ENCODE results near the gene HIGD1A. TPM values are rescaled to one million over a fixed set of nuclear protein-coding genes. Genes with fewer than 3 reads are reported as not detected.

Gene HIGD1A
- total and polyA plus RNA-seq, 8 donors: 14.6 to 56.6 (median 29.0) TPM

- FAIRE-seq: no peak
- 65 to 80% methylated on average over 6 of the region's 6 CpGs for WGBS, 2 donors
- Histone ChIP-seq H3K4me3 (no peak overlapping the region), H3K9me3 (no peaks in the 10 kb centered on the region), H3K4me1 (no peaks in the 10 kb centered on the region), H3K36me3 (no peaks in the 10 kb centered on the region), H3K27ac (no peak overlapping the region), H3K27me3 (no peaks in the 10 kb centered on the region)
- intact Hi-C loops (cut with DNase I): no loop called here
- no peak for DNase-seq
- ATAC-seq: no peak
- TF ChIP-seq, protein P1, sequence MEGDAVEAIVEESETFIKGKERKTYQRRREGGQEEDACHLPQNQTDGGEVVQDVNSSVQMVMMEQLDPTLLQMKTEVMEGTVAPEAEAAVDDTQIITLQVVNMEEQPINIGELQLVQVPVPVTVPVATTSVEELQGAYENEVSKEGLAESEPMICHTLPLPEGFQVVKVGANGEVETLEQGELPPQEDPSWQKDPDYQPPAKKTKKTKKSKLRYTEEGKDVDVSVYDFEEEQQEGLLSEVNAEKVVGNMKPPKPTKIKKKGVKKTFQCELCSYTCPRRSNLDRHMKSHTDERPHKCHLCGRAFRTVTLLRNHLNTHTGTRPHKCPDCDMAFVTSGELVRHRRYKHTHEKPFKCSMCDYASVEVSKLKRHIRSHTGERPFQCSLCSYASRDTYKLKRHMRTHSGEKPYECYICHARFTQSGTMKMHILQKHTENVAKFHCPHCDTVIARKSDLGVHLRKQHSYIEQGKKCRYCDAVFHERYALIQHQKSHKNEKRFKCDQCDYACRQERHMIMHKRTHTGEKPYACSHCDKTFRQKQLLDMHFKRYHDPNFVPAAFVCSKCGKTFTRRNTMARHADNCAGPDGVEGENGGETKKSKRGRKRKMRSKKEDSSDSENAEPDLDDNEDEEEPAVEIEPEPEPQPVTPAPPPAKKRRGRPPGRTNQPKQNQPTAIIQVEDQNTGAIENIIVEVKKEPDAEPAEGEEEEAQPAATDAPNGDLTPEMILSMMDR (IDR thresholded peaks at IDR 0.05): no peak
These were observed 69.9 kb downstream of the HIGD1A start for GRCh38 chr3:42734263-42734860.

DNA sequence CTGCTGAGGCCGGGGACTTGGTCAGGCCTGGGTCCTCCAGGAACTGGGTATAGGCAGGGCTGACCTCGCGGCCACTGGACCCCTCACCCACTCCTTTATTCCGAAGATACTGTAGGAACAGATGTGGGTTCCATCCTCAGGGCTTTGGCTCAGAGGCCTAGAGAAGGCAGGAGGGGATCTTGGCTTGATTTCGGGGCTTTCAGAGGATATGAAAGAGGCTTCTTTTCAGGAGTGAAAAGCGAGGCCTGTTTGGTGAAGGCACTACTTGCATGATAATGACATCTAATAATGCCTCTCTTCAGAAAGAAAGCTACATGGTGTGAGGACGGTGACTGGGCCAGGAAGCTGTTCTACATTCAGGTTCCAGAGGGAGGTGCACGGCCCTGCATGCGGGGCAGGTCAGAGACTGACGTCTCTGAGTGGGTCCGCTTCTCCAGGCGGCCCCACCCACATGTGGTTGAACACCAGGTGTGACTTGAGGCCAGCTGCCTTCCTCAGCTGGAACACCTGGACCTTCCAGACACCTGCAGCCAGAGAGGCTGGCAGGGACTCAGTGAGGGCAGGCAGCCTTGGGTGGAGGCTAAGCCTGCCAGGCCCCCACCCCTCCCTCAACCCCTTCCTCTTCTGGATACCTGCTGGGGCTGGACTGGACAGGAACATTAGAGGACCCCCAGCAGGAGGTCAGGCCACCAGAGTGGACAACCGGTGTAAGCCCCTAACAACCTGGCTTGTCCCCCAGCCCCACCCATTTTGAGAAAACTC lies 70.6 kb downstream of the HIGD1A start:
- H3K27me3 ChIP-seq: no peaks in the 10 kb centered on the region
- no peaks in the 10 kb centered on the region for H3K4me1 ChIP-seq
- intact Hi-C loops (cut with DNase I): no loop called here
- ATAC-seq (no peak), FAIRE-seq (no peak), DNase-seq (no peak)
- H3K4me3 ChIP-seq: no peak overlapping the region
- 78 to 90% methylated on average over 13 of the region's 13 CpGs for WGBS, 2 donors
- H3K9me3 ChIP-seq: no peaks in the 10 kb centered on the region
- TF ChIP-seq, protein P1 (IDR thresholded peaks at IDR 0.05): no peak
- no peak overlapping the region for H3K27ac ChIP-seq
- H3K36me3 ChIP-seq: no peaks in the 10 kb centered on the region

Other genes starting within 250 kb of the HIGD1A start
- gene SEC22C, start 222.5 kb downstream of the HIGD1A start, total RNA-seq: 10 to 100 TPM; 19.5 to 26.1 (median 21.7) TPM
- gene SEC22C, start 222.5 kb downstream of the HIGD1A start, polyA plus RNA-seq: 10 to 100 TPM; 12.0 to 23.7 TPM
- gene SS18L2, start 213.6 kb downstream of the HIGD1A start, total RNA-seq: 10 to 100 TPM in 1 of 6 donors, 1 to 10 TPM in 5; 7.5 to 14.1 (median 8.4) TPM
- gene SS18L2, start 213.6 kb downstream of the HIGD1A start, polyA plus RNA-seq: 10 to 100 TPM; 21.7 to 24.2 TPM
- gene NKTR, start 203.8 kb downstream of the HIGD1A start, total RNA-seq: 10 to 100 TPM; 15.5 to 42.0 (median 33.0) TPM
- gene NKTR, start 203.8 kb downstream of the HIGD1A start, polyA plus RNA-seq: 10 to 100 TPM; 27.9 to 46.8 TPM
- 10 to 100 TPM in 3 of 6 donors, 1 to 10 TPM in 3; 7.9 to 13.6 (median 10.2) TPM for gene ZBTB47, start 150.8 kb downstream of the HIGD1A start, total RNA-seq
- gene ZBTB47, start 150.8 kb downstream of the HIGD1A start, polyA plus RNA-seq: 10 to 100 TPM in 1 of 2 donors, 1 to 10 TPM in 1; 9.0 to 12.5 TPM
- gene KLHL40, start 119.0 kb downstream of the HIGD1A start, total RNA-seq: not detected
- under 1 TPM in 1 of 2 donors, not detected in 1; 0.12 TPM for gene KLHL40, start 119.0 kb downstream of the HIGD1A start, polyA plus RNA-seq
- 1 to 10 TPM in 2 of 6 donors, under 1 TPM in 3, not detected in 1; 0.42 to 2.5 (median 1.00) TPM for gene HHATL, start 101.7 kb downstream of the HIGD1A start, total RNA-seq
- gene HHATL, start 101.7 kb downstream of the HIGD1A start, polyA plus RNA-seq: 10 to 100 TPM in 1 of 2 donors, 1 to 10 TPM in 1; 4.6 to 17.8 TPM
- 1 to 10 TPM in 1 of 6 donors, under 1 TPM in 5; 0.18 to 1.0 (median 0.69) TPM for gene CCDC13, start 31.2 kb downstream of the HIGD1A start, total RNA-seq
- gene CCDC13, start 31.2 kb downstream of the HIGD1A start, polyA plus RNA-seq: 1 to 10 TPM in 1 of 2 donors, under 1 TPM in 1; 0.65 to 1.3 TPM
- gene ACKR2, start 5.0 kb upstream of the HIGD1A start, total RNA-seq: 1 to 10 TPM in 2 of 6 donors, under 1 TPM in 4; 0.37 to 1.7 (median 0.86) TPM
- under 1 TPM; 0.09 to 0.80 TPM for gene ACKR2, start 5.0 kb upstream of the HIGD1A start, polyA plus RNA-seq
- under 1 TPM in 1 of 6 donors, not detected in 5; 0.22 TPM for gene CYP8B1, start 71.4 kb upstream of the HIGD1A start, total RNA-seq
- not detected for gene CYP8B1, start 71.4 kb upstream of the HIGD1A start, polyA plus RNA-seq
- 1 to 10 TPM; 5.7 to 9.9 (median 8.4) TPM for gene ZNF662, start 101.7 kb upstream of the HIGD1A start, total RNA-seq
- 10 to 100 TPM in 1 of 2 donors, 1 to 10 TPM in 1; 5.4 to 10.3 TPM for gene ZNF662, start 101.7 kb upstream of the HIGD1A start, polyA plus RNA-seq
- 1 to 10 TPM; 1.2 to 5.8 (median 2.2) TPM for gene GASK1A, start 174.8 kb upstream of the HIGD1A start, total RNA-seq
- 1 to 10 TPM; 1.5 to 1.7 TPM for gene GASK1A, start 174.8 kb upstream of the HIGD1A start, polyA plus RNA-seq